HG03457 (cell line): ENCODE measurements around the gene COQ5.

Experiments used
- ATAC-seq: cut with Tn5 transposase; IDR thresholded peaks from one replicate; pipeline ENCODE4 v1.9.1; 2021; ENCODE audit warnings: moderate number of reproducible peaks; ENCODE audit not compliant: unreplicated experiment

COQ5 gene

GRCh38 chr12:120460157-120460556 is 68.8 kb downstream of the COQ5 start:
- ATAC-seq, result no peak

- no peak for ATAC-seq
Observed at GRCh38 chr12:120457133-120457532, 71.8 kb downstream of the COQ5 start.

GRCh38 chr12:120455302-120455701 is 73.7 kb downstream of the COQ5 start:
- no peak for ATAC-seq

- no peak for ATAC-seq
Observed at GRCh38 chr12:120453977-120454376, 75.0 kb downstream of the COQ5 start.
